Parathyroid adenoma (tissue), 2 donors: ENCODE results near the gene TMEM91.

ENCODE experiments used
- H2AFZ ChIP-seq: fragments of 300-600 bp; sonication (generic); one replicate; pipeline ENCODE4 v1.7.0; 2017; ENCODE audit warnings: antibody characterized with exemption, mild to moderate bottlenecking
- H3K27ac ChIP-seq: fragments of 300-600 bp; sonication (generic); one replicate; pipeline ENCODE4 v1.7.0; 2017
- H3K27me3 ChIP-seq: fragments of 300-600 bp; sonication (generic); one replicate; pipeline ENCODE4 v1.7.0; 2017; ENCODE audit warnings: low read length; ENCODE audit not compliant: control insufficient read depth, insufficient read depth
- H3K36me3 ChIP-seq: fragments of 300-600 bp; sonication (generic); one replicate; pipeline ENCODE4 v1.7.0; 2017; ENCODE audit warnings: low read length; ENCODE audit not compliant: control insufficient read depth, insufficient read depth
- H3K4me1 ChIP-seq: fragments of 300-600 bp; sonication (generic); one replicate; pipeline ENCODE4 v1.7.0; 2017; ENCODE audit warnings: control low read depth
- H3K4me2 ChIP-seq: fragments of 300-600 bp; sonication (generic); one replicate; pipeline ENCODE4 v1.7.0; 2017; ENCODE audit warnings: low read length
- H3K4me3 ChIP-seq: fragments of 300-600 bp; sonication (generic); one replicate; pipeline ENCODE4 v1.7.0; 2017; ENCODE audit warnings: low read depth, low read length
- H3K79me2 ChIP-seq: fragments of 300-600 bp; sonication (generic); one replicate; pipeline ENCODE4 v1.7.0; 2017; ENCODE audit warnings: control low read depth
- H3K9ac ChIP-seq: fragments of 300-600 bp; sonication (generic); one replicate; pipeline ENCODE4 v1.7.0; 2017; ENCODE audit warnings: mild to moderate bottlenecking
- H3K9me3 ChIP-seq: fragments of 300-600 bp; sonication (generic); one replicate; pipeline ENCODE4 v1.7.0; 2017; ENCODE audit warnings: low read length; ENCODE audit not compliant: control insufficient read depth
- TF ChIP-seq, protein P1 (sequence below): fragments of 300-600 bp; sonication (generic); IDR thresholded peaks from one replicate; pipeline ENCODE4 v1.7.0; 2017; ENCODE audit warnings: antibody characterized with exemption, mild to moderate bottlenecking
- donor health status: primary hyperparathyroidism.

TMEM91 gene

DNA sequence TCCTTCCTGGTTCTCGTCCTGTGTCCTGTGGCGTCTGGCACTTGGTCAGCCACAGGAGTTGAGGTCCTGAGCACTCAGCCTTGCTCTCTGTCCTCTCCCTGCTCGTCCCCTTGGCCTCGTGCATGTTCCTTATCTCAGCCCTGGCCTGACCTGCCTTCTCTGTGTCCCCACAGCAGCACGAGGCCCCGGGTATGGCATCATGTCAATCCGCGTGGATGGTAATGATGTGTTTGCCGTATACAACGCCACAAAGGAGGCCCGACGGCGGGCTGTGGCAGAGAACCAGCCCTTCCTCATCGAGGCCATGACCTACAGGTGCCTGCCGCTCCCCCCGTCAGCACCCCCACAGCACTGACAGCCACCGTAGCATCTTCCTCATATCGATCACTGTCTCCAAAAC, 46.1 kb downstream of the TMEM91 start:
- no peak overlapping the region for H3K27ac ChIP-seq
- H2AFZ ChIP-seq = no peak overlapping the region
- no peaks in the 10 kb centered on the region for H3K79me2 ChIP-seq
- no peak overlapping the region for H3K9ac ChIP-seq
- no peaks in the 10 kb centered on the region for H3K27me3 ChIP-seq
- no peak overlapping the region for H3K4me3 ChIP-seq
- H3K4me2 ChIP-seq = no peak overlapping the region
- H3K4me1 ChIP-seq = peaks cover 5% of the 10 kb centered on the region
- TF ChIP-seq, protein P1, sequence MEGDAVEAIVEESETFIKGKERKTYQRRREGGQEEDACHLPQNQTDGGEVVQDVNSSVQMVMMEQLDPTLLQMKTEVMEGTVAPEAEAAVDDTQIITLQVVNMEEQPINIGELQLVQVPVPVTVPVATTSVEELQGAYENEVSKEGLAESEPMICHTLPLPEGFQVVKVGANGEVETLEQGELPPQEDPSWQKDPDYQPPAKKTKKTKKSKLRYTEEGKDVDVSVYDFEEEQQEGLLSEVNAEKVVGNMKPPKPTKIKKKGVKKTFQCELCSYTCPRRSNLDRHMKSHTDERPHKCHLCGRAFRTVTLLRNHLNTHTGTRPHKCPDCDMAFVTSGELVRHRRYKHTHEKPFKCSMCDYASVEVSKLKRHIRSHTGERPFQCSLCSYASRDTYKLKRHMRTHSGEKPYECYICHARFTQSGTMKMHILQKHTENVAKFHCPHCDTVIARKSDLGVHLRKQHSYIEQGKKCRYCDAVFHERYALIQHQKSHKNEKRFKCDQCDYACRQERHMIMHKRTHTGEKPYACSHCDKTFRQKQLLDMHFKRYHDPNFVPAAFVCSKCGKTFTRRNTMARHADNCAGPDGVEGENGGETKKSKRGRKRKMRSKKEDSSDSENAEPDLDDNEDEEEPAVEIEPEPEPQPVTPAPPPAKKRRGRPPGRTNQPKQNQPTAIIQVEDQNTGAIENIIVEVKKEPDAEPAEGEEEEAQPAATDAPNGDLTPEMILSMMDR = no peak
- H3K9me3 ChIP-seq = no peaks in the 10 kb centered on the region
- H3K36me3 ChIP-seq = no peaks in the 10 kb centered on the region

DNA sequence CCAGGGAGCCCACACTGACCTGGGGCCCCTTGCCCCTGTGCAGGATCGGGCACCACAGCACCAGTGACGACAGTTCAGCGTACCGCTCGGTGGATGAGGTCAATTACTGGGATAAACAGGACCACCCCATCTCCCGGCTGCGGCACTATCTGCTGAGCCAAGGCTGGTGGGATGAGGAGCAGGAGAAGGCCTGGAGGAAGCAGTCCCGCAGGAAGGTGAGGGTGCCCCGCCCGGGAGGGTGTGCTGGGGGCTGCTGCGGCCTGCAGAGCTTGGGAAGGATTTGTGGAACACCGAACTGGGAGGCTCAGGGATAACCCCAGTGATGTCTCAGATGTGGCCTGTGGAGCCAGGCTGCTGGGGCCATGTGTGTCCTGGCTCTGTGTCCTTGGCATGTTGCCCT, 46.6 kb downstream of the TMEM91 start:
- H3K9me3 ChIP-seq = no peaks in the 10 kb centered on the region
- no peaks in the 10 kb centered on the region for H3K27me3 ChIP-seq
- H3K4me2 ChIP-seq = no peak overlapping the region
- H3K4me3 ChIP-seq = no peak overlapping the region
- TF ChIP-seq, protein P1 = no peak
- peaks cover 5% of the 10 kb centered on the region for H3K4me1 ChIP-seq
- no peak overlapping the region for H2AFZ ChIP-seq
- H3K9ac ChIP-seq = no peak overlapping the region
- H3K79me2 ChIP-seq = no peaks in the 10 kb centered on the region
- no peak overlapping the region for H3K27ac ChIP-seq
- no peaks in the 10 kb centered on the region for H3K36me3 ChIP-seq

DNA sequence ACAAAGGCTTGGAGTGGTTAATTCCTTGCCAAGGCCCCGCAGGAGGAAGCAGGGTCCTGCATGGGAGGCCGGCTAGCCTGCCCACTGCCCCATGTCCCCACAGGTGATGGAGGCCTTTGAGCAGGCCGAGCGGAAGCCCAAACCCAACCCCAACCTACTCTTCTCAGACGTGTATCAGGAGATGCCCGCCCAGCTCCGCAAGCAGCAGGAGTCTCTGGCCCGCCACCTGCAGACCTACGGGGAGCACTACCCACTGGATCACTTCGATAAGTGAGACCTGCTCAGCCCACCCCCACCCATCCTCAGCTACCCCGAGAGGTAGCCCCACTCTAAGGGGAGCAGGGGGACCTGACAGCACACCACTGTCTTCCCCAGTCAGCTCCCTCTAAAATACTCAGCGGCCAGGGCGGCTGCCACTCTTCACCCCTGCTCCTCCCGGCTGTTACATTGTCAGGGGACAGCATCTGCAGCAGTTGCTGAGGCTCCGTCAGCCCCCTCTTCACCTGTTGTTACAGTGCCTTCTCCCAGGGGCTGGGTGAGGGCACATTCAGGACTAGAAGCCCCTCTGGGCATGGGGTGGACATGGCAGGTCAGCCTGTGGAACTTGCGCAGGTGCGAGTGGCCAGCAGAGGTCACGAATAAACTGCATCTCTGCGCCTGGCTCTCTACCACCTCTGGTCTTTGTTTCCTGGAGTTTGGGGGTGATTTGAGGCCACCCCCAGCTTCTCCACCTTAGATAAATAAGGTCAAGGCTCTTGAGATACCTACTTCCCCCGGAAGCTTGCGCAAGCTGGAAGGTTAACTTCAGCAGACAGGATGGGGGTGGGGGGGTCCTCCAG, 48.2 kb downstream of the TMEM91 start:
- no peaks in the 10 kb centered on the region for H3K27me3 ChIP-seq
- no peaks in the 10 kb centered on the region for H3K9me3 ChIP-seq
- no peak overlapping the region for H2AFZ ChIP-seq
- H3K9ac ChIP-seq = no peak overlapping the region
- H3K4me3 ChIP-seq = no peak overlapping the region
- no peaks in the 10 kb centered on the region for H3K36me3 ChIP-seq
- no peak overlapping the region for H3K27ac ChIP-seq
- no peaks in the 10 kb centered on the region for H3K79me2 ChIP-seq
- TF ChIP-seq, protein P1 = no peak
- peaks cover 10% of the 10 kb centered on the region for H3K4me1 ChIP-seq
- no peak overlapping the region for H3K4me2 ChIP-seq

DNA sequence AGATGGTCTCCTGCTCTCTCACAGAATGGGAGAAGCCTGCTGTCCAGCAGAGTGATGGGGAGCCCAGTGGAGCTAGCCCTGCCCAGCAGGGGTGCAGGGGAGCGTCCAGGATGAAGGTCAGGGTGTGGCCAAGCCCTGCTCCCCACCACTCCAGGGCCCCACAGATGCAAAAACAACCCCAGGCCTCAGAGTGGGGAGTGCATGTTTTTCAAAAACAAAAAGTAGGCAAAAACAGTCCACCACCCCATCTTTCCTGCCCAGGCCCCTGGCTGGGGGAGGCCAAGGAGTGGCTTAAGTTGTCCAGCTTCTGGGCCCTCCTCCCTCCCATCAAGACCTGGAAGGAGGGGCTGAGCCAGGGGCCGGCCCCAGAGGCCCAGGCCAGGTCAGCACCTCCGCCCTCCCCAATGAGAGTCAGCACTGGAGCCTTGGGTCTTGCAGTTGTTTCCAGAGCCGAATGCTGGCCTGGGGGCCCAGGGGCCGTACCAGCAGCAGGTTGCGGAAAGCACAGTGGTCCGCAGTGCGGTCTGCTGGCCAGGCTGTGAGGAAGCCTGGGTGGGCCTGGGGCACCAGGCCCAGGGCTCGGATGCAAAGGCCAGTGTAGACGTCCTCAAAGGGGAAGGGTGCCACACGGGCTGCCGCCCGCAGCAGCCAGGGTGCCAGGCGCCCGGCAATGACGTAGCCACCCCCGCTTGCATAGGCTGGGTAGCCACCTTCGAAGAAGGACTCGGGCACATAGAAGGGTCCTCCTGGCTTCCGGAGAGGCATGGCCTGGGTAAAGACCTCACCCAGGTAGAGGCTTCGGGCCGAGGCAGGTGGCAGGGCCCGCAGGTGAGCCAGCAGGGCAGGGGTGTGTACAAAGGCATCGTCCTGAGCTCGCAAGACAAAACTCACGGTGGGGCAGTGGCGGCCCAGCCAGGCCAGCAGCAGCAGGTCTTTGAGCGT, 49.1 kb downstream of the TMEM91 start:
- Histone ChIP-seq H2AFZ (no peak overlapping the region), H3K4me3 (no peak overlapping the region), H3K27me3 (no peaks in the 10 kb centered on the region), H3K79me2 (no peaks in the 10 kb centered on the region), H3K4me1 (peaks cover 10% of the 10 kb centered on the region), H3K9me3 (no peaks in the 10 kb centered on the region), H3K27ac (no peak overlapping the region), H3K4me2 (no peak overlapping the region), H3K9ac (no peak overlapping the region), H3K36me3 (no peaks in the 10 kb centered on the region)
- TF ChIP-seq, protein P1 = no peak
